AG04449 (cell line): Measurements from ENCODE around the gene TEAD3.

Source experiments
- CTCF ChIA-PET: fragments of 350-600 bp; formaldehyde crosslinking; extraction: SDS; loops from one replicate; lab custom pipeline; 2021; ENCODE audit warnings: antibody characterized with exemption; lab: Yijun Ruan, JAX
- POLR2A ChIA-PET: fragments of 400-600, 350-600 bp; formaldehyde crosslinking; extraction: SDS; loops from one replicate; lab custom pipeline; 2020; ENCODE audit warnings: antibody characterized with exemption, inconsistent platforms; lab: Yijun Ruan, JAX
- DNase-seq: peaks from one replicate; pipeline ENCODE4 v3.0.0-alpha.2; 2010; ENCODE audit warnings: low read depth, low spot score
- H3K4me3 ChIP-seq: 2 replicates; pipeline ENCODE4 v1.5.1; 2011; ENCODE audit warnings: low read depth, mild to moderate bottlenecking, control low read depth, low read length
- TF ChIP-seq, protein P1 (sequence below): IDR thresholded peaks from one replicate; pipeline ENCODE4 v1.5.1; 2011; ENCODE audit warnings: mild to moderate bottlenecking, moderate library complexity, low read length, control low read depth, inconsistent platforms; ENCODE audit not compliant: insufficient read depth; ENCODE audit errors: missing control alignments

Gene TEAD3

DNA sequence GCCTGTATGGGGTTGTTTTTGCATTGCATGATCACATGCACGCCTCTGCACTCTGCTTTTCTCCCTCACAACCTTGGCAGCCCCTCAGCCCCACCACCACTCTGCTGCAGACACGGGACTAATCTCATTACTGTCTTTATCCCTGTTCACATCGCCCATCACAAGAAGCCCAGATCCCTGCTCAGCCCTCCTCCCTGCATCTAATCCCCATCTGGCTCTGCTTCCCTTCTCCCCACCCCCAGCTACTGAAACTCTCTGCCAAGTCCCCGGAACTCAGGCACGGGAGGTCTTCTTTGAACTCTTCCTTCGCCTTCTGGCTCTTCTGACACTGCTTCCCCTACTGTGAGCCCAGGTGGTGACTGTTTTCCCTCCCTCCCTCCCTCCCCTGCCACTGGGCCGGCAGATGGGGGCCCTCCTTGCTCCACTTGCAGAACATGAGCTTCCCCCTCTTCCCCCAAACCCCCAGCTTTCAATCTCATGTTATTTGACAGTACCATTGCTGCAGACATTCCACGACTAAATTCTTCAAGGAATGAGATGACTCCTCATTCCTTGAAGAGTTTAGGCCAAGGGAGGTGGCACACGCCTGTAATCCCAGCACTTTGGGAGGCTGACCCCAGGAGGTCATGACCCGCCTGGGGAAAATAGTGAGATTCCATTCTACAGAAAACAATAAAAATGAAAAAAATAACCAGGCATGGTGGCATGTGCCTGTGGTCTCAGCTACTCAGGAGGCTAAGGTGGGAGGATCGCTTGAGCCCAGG is 37.7 kb upstream of the TEAD3 start:
- H3K4me3 ChIP-seq: no peak overlapping the region
- no peak for DNase-seq
- CTCF ChIA-PET: interaction anchor here (1.3 to 4.9 kb wide), 2 partner anchors 11 to 203 kb away, joined by 4 to 36 read pairs; no protein-coding TSS in a partner anchor
- TF ChIP-seq, protein P1, sequence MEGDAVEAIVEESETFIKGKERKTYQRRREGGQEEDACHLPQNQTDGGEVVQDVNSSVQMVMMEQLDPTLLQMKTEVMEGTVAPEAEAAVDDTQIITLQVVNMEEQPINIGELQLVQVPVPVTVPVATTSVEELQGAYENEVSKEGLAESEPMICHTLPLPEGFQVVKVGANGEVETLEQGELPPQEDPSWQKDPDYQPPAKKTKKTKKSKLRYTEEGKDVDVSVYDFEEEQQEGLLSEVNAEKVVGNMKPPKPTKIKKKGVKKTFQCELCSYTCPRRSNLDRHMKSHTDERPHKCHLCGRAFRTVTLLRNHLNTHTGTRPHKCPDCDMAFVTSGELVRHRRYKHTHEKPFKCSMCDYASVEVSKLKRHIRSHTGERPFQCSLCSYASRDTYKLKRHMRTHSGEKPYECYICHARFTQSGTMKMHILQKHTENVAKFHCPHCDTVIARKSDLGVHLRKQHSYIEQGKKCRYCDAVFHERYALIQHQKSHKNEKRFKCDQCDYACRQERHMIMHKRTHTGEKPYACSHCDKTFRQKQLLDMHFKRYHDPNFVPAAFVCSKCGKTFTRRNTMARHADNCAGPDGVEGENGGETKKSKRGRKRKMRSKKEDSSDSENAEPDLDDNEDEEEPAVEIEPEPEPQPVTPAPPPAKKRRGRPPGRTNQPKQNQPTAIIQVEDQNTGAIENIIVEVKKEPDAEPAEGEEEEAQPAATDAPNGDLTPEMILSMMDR: no peak
- POLR2A ChIA-PET: no interaction called here

DNA sequence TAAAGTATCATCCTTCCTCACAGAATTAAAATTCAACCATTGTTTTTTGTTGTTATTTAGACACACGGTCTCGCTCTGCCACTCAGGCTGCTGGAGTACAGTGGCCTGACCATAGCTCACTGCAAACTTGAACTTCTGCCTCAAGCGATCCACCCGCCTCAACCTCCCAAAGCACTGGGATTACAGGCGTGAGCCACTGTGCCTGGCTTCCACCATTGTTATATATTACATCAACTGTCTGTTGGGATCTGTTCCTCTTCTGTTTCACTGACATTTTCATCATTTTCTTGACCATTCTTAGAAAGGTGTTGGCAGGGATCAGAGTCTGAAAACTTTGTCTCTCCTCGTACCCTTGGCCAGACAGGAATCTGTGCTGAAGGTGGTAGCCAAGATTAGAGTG is 37.1 kb upstream of the TEAD3 start:
- ChIA-PET CTCF (interaction anchor here (1.0 to 4.9 kb wide), 3 partner anchors 10 to 18 kb away, joined by 3 to 36 read pairs (median 4); no protein-coding TSS in a partner anchor), POLR2A (no interaction called here)
- no peak for DNase-seq
- TF ChIP-seq, protein P1: no peak
- H3K4me3 ChIP-seq: no peak overlapping the region

DNA sequence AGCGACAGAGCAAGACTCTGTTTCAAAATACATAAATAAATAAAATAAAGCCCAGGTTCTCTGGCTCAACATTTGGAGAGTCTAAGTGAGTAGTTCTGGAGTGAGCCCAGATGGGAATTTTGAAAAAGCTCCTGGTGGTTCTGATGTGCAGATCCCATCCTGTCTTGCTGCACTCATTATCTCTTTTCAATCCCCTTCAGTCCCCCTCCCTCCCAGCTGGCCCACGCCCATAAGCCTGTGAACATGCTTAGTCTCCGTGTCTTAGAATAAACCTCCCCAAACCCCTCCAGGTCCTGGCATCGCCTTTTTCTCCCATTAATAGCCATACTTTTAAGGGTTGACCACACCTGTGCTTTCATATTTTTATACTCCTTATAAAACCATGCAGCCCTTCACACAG is 35.2 kb upstream of the TEAD3 start:
- TF ChIP-seq, protein P1: no peak
- CTCF ChIA-PET: interaction anchor here (0.9 to 3.6 kb wide), 4 partner anchors 10 to 205 kb away, joined by 3 to 28 read pairs (median 14); partner anchors contain the start of genes ARMC12 and TEAD3

DNA sequence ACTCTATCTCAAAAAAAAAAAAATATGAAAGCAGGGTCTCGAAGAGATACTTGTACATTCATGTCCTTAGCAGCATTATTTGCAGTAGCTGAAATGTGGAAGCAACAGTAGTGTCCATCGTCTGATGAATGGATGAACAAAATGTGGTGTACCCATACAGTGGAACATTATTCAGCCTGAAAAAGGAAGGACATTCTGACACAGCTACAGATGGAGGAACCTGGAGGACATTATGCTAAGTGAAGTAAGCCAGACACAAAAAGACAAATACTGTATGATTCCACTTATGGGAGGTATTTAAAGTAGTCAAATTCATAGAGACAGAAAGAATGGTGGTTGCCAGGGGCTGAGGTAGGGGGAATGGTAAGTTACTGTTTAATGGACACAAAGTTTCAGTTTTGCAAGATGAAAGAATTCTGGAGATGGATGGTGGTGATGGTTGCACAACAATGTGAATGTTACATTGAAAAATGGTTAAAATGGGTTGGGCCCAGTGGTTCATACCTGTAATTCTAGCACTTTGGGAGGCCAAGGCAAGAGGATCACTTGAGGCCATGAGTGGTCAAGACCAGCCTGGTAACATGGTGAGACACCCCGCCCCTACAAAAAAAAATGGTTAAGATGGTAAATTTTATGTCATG is 27.6 kb upstream of the TEAD3 start:
- TF ChIP-seq, protein P1: no peak
- CTCF ChIA-PET: interaction anchor here (1.2 to 9.3 kb wide), 9 partner anchors 10 to 213 kb away, joined by 3 to 180 read pairs (median 15); partner anchors contain the start of gene ARMC12
- no peak overlapping the region for H3K4me3 ChIP-seq
- DNase-seq: no peak
- POLR2A ChIA-PET: no interaction called here

More for the DNA sequence above, 35.2 kb upstream of the TEAD3 start:
- no peak overlapping the region for H3K4me3 ChIP-seq
- DNase-seq: no peak
- POLR2A ChIA-PET: no interaction called here

DNA sequence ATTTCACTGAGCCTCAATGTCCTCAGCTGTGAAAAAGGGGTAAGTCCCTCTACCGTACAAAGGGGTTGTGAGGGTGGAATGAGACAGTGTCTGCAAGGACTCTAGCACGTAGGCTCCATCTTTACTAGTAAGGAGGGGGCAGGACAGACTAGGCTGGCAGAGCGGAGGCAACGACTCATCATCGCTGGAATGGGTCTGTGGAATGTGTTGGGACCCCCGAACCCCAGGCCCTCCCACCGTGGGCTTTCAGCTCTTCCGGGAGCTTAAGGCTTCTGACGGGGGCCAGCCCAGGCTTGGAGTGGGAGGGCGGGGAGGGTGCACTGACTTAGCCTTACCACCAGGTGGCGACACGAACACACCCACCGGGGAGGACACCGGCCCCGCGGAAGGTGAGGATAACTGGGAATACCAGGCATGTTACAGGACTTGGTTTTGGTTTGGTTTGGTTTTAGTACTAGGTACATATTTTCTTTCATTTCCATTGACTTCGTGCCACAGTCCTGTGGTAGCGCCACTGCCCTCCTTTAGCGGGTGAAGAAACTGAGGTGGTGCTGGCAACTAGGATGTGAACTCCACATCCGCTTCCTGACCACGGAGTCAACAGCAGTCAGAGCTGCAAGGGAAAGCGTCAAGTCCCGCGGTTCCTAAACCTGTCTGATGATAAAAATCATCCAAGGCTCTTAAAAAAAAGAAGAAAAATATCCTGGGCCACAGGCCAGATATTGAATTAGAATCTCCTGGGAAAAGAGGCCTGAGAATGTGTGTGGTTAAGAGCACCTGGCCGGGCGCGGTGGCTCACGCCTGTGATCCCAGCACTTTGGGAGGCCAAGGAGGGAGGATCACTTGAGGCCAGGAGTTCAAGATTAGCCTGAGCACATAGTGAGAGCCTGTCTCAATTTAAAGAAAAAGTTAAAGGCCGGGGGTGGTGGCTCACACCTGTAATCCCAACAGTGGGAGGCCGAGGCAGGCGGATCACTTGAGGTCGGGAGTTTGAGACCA is 26.1 kb upstream of the TEAD3 start:
- TF ChIP-seq, protein P1: peak; percentile 95
- POLR2A ChIA-PET: no interaction called here
- DNase-seq: no peak
- no peak overlapping the region for H3K4me3 ChIP-seq
- CTCF ChIA-PET: interaction anchor here (0.6 to 9.3 kb wide), 44 partner anchors 8 to 572 kb away, joined by 3 to 180 read pairs (median 4); partner anchors contain the start of genes ARMC12 and TEAD3
